HuH-7.5 (cell line): ENCODE results near the gene NAALADL2.

ENCODE experiments used
- DNase-seq: peaks from one replicate; pipeline ENCODE4 v3.0.0; 2011; ENCODE audit warnings: low spot score

Gene NAALADL2

GRCh38 chr3:174859114-174859735 is at the start of gene NAALADL2:
Gene NAALADL2, plus strand, starts transcription at chr3:174859334.
- no peak for DNase-seq

DNA sequence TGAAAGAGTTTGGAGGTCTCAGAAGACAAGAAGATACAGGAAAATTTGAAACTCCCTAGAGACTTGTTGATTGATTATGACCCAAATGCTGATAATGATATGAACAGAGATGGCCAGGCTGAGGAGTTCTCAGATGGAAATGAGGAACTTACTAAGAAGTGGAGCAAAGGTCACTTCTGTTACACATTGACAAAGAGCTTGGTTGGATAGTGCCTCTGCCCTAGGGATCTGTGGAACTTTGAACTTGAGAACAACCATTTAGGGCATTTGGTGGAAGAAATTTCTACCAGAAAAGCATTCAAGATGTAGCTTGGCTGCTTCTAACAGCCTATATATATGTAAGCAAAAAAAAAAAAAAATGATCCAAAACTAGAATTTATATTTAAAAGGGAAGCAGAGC is 48.9 kb upstream of the NAALADL2 start:
- DNase-seq: no peak

GRCh38 chr3:174812172-174812862 is 46.8 kb upstream of the NAALADL2 start:
- no peak for DNase-seq

GRCh38 chr3:174815750-174816149 is 43.4 kb upstream of the NAALADL2 start:
- no peak for DNase-seq

DNA sequence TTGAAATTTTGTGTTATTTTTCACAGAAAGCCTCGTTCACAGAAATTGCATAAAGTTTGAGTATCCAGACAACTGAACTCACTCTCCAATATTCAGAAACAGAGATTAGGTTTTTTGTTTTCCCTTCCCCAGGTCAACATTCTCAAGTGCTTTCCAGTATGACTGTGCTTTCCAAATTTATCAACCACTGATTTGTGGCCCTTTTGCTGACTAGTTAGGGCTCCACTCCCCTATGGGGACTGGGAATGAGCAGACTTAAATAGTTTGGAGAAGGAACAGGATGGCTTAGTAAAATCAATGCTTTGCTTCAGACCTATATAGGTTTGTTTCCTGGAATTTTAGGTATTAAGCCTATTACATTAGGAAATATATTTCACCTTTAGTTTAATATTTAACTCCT is 38.2 kb upstream of the NAALADL2 start:
- no peak for DNase-seq

DNA sequence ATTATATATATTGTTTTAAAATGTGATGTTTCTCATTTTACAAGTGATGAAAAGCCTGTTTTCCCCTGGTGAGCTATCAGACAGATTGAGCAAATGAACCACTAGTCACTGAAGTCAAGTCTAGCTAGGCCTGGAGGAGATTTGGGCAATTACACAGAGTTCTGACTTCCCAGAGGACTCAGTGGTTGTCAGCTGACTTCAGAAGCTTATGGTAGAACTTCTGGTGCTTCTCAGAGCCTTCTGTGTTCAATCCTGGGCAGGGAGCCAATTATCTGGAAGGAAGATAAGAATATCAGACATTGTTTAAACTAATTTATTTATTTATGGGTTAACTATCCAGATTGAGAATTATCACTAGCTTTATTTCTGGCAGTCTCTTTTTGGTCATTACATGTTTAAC is 37.7 kb upstream of the NAALADL2 start:
- DNase-seq: no peak

DNA sequence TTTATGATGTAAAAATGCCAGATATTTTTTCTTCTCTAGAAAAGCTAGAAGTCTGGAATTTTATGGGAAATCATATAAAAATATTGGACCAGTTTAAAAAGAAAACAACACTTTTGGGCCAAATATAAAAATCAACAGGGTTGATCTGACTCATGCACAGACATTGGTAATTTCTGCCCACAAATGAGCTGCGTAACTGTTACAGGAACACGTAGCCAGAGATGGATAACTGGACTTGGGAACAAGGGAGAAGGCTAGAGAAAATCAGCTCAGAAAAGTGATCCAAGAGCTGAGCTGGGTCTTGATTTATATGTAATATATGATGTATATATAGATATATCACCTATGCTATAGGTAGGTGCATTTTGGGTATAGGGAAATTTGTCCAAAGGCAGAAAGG is 36.8 kb upstream of the NAALADL2 start:
- no peak for DNase-seq

DNA sequence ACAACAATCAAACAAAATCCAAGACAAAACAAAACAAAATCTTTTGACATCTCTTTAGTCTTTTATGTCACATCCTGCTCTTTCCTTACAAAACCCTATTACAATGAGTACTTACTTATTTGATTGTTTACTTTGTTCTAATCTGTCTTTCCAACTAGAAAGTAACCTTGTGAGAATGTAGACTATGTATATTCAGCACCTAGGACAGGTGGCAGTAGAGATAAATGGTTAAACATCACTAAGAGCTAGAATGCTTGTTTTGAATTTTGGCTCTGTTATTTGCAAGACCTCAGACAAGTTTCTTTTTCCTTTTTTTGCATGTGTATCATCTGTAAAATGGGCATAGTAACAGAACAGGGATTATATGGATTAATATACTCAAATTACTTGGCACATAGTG is 33.1 kb upstream of the NAALADL2 start:
- DNase-seq: no peak

GRCh38 chr3:174844746-174845145 is 14.4 kb upstream of the NAALADL2 start:
- no peak for DNase-seq

GRCh38 chr3:174846055-174846454 is 13.1 kb upstream of the NAALADL2 start:
- DNase-seq: no peak

GRCh38 chr3:174854987-174855386 is 4.1 kb upstream of the NAALADL2 start:
- no peak for DNase-seq

DNA sequence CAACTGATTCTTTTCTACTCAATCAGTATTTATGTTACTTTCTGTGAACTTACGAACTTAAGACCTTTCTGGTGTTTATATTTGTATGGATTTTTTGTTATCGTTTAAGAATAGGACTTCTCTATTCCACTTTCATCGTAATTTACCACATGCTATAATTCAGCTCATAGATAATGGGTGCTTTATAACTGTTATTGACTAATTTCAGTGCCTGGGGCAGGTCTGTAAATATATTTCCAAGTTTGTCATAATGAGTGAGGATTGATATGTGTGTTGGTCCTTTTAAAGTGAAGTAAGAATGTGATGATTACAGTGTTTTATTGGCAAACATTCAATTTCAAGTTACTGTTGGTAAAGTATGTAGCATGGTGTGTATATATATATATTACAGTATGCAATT is 1.8 kb upstream of the NAALADL2 start:
- no peak for DNase-seq

- no peak for DNase-seq
Measured at GRCh38 chr3:174858353-174858752, 781 bp upstream of the NAALADL2 start.

DNA sequence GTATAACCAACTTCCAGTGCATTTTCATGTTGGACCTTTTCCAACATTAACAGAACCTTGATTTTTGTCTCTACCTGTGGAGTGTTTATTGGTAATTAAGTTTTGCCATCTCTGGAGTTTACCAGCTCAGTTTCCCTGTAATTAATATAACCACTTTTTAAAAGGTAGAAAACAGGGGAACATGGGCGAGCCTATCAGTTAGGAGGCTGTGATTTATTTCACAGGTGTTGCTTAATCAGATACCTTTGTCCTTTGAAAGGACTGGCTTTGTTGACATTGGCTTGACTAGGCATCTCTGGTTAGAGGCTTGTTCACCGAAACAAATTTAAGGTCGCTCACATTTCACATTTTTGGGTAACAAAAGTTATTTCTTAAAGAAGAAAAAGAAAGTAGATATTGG is 622 bp downstream of the NAALADL2 start:
- DNase-seq: no peak

- peak; percentile 10 for DNase-seq
Measured at GRCh38 chr3:174862101-174862500, 3.0 kb downstream of the NAALADL2 start.

DNA sequence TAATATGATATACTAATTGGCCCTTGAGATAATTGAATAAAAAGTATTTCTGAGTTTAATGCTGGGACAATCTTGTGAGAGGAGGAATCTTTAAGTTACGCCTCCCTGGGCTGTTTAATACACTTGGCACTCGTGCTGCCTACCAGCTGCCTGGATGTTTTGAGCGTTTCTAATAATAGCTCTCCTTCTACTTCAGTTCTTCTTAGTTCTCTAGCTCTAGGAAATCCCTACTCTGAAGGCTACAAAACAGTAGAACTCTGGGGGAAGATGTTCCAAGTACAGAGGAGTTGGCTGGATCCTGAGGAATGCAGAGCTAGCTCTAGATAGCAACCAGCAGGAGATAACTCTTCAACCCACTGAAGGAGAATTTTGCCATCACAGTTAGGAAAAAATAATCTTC is 3.5 kb downstream of the NAALADL2 start:
- DNase-seq: no peak

DNA sequence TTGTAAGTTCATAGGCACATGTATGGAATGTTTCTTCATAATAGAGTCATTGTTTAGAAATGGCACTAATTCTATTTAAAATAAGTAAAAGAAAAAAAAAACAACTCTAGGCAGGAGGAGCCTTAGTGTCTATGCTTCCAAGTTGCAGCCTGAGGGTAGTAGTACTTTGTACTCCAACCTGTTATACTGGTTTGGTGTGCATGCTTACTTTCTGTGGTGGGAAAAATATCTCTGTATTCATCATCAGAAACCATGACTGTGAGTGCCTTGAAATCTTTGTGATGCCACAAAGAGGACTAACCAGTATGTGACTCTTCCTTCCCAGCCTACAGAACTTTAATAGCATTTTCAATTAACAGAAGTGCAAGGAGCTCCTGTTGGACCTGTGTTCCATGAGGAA is 4.4 kb downstream of the NAALADL2 start:
- DNase-seq: no peak

GRCh38 chr3:174869448-174869847 is 10.3 kb downstream of the NAALADL2 start:
- no peak for DNase-seq

DNA sequence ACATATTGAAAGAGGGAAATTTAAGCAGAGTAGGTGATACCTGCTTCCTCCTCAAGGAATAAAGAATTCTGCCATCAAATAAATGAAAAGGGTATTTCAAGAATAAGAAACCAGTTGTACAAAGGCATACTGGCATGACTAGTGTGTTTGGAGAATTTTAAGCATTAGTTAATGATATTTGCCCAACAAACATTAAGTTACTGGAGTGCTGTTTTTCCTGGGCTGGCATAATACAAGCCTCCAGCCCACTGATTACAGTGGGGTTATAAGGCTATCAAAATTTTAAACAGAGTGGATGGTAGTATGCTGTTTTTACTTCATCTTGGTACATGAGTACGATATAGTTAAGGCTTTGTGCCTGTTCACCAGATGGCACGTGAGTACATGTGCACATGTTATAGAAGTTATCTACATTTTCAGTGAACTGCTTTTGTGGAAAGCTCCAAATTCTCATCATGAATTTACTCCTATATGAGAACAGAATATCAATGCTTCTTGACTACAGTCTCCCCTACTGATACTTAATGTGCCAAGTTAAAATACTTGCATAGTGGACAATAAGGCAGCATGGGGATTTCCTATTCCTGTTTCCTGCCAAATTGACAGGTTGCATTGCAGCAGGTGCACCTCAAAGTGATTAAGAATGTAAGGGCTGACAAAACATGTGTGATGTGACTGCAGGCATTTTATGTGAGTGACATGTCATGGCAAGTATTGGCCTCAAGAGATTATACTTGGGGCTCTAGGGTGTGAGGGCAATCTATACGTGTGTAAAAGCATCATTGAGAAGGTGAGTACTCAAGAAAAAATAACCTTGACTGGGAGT is 14.9 kb downstream of the NAALADL2 start:
- DNase-seq: no peak

DNA sequence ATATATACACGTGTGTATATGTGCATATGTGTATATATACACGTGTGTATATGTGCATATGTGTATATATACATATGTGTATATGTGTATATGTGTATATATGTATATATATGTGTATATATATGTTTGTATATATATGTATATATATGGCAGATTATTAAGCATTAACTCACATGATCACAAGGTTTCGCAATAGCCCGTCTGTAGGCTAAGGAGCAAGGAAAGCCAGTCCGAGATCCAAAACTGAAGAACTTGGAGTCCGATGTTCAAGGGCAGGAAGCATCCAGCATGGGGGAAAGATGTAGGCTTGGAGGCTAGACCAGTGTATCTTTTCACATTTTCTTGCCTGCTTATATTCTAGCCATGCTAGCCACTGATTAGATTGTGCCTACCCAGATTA is 23.7 kb downstream of the NAALADL2 start:
- DNase-seq: no peak

DNA sequence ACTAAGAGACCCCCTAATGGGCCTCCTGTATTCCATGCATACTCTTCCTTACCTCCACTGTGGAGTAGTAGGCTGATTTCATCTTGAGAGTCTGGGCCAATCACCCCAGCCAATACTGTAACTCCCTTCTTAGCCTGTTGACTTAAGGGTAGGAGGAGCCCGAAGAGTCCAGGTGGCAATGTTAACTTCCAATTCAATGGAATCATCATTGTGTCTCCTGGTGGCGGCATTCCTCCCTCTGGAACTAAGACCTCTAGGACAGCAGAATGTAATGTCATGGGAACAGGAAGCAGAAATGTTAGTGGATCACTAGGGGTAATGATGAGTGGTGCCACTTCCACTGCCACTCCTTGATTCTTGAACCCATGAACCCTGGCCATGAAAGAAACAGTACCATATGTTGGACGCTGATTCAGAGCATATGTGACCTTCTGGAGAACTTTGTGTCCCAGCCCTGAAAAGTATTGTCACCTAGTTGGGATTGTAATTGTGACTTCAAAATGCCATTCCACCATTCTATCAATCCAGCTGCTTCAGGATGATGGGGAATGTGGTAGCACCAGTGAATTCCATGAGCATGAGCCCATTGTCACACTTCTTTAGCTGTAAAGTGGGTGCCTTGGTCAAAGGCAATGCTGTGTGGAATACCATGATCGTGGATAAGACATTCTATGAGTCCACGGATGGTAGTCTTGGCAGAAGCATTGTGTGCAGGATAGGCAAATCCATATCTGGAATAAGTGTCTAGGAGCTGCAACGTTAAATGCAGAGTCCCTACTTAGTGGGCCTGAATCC is 24.9 kb downstream of the NAALADL2 start:
- no peak for DNase-seq
